Measurements from ENCODE around the gene CCDC88C. TPM values are rescaled to one million over a fixed set of nuclear protein-coding genes. Genes with fewer than 3 reads are reported as not detected.
A peak's percentile ranks its signal among the peaks of the same experiment; 100 is the strongest.

The CCDC88C gene
- total RNA-seq, 2 experiments from 2014 or later, result 137 to 253 TPM

DNA sequence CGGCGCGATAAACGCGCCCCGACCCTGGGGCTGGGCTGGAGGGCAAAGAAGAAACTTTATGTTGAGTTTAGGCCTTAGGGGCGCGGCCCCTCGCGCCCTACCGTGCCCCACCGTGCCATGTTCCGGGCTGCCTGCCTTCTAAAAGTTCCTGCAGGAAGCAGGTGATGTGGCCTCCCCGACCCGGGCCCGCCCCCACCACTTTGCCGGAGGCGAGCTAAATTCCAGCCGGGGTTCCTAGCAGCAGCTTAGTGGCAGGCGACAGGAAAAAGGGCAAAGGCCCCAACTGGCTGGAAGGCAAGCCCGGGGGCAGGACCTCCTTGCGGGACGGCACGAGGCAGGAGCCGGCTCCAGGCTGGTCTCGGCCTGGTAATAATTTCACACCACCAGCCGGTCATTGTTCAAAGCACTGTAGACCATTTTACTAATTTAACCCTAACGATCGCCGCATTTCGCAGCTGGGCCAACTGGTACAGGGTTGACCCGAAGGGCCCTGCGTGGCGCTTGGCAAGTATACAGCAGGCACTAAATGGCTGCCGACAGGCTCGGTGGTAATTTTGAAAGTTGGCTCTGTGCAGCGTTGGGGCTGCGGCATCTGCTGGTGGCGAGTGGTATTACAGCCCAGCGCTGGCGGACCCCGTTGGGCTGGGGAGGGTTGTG lies 895 bp upstream of the CCDC88C start:
- peak overlapping the region; percentile 87 for H3K27ac ChIP-seq (ENCODE audit: low read depth, low read length, poor library complexity, severe bottlenecking)
- H2AFZ ChIP-seq (ENCODE audit: low read length), result peak overlapping the region; percentile 74; the same call in 1 of the 2 replicates
- ChIA-PET CTCF (ENCODE audit: unreplicated experiment) (interaction anchor here (0.6 to 1.3 kb wide), 5 partner anchors 64 to 459 kb away, joined by 3 to 5 read pairs (median 4); no protein-coding TSS in a partner anchor), POLR2A (interaction anchor here (0.5 to 12.4 kb wide), 6 partner anchors 20 to 65 kb away, joined by 3 to 196 read pairs (median 4); no protein-coding TSS in a partner anchor)
- no peak for TF ChIP-seq EZH2phosphoT487 (IDR thresholded peaks at IDR 0.05; ENCODE audit: borderline replicate concordance, low read depth, low read length)
- TF ChIP-seq CTCF (conservative IDR thresholded peaks at IDR 0.05; ENCODE audit: low read length), result peak; percentile 99
- H3K4me2 ChIP-seq (ENCODE audit: low read length), result peak overlapping the region; percentile 69
- DNase-seq (ENCODE audit: low spot score), result peak; percentile 82
- intact Hi-C loops (cut with micrococcal nuclease; ENCODE audit: unreplicated experiment), result loop anchor here (1.0 kb wide), 3 partner anchors 95 to 241 kb away; no protein-coding TSS in a partner anchor
- H3K9me3 ChIP-seq (ENCODE audit: low read length), result no peaks in the 10 kb centered on the region
- H3K36me3 ChIP-seq (ENCODE audit: insufficient read depth, low read length), result peaks cover 34% of the 10 kb centered on the region
- H3K4me3 ChIP-seq (ENCODE audit: low read depth, low read length, poor library complexity, severe bottlenecking), result peak overlapping the region; percentile 89
- H3K4me1 ChIP-seq (ENCODE audit: insufficient read depth, low read length, poor library complexity, severe bottlenecking), result peaks cover 32% of the 10 kb centered on the region
- H3K79me2 ChIP-seq (ENCODE audit: insufficient read depth, low read depth, low read length), result peaks cover 36% of the 10 kb centered on the region
- H4K20me1 ChIP-seq (ENCODE audit: insufficient read depth, low read length), result peaks cover 15% of the 10 kb centered on the region
- H3K9me2 ChIP-seq (ENCODE audit: insufficient read depth, low read length), result no peaks in the 10 kb centered on the region
- BruUV-seq (replicated peaks), result no TSS peak

DNA sequence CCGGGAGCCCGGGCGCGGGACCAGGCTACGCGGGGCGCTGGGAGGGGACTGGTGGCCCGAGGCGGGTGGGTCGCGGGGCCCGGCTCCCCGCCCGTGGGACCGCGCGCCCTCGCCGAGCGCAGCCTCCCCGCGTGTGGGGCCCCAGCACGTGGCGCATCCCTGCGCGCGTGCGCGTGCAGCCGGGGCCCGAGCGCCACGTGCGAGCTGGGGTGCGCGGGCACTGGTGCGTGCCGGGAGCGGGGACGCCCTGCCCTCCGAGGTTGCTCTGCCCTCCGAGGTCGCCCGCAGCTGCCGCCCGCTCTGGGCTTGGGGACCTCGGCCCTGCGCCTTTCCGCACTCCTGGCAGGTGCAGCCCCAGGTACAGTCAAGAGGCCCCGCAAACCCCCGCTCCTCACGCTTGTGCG lies 365 bp upstream of the CCDC88C start:
- peak overlapping the region; percentile 69 for H3K4me2 ChIP-seq (ENCODE audit: low read length)
- no peak for TF ChIP-seq CTCF (conservative IDR thresholded peaks at IDR 0.05; ENCODE audit: low read length)
- no peak for TF ChIP-seq EZH2phosphoT487 (IDR thresholded peaks at IDR 0.05; ENCODE audit: borderline replicate concordance, low read depth, low read length)
- POLR2A ChIA-PET, result interaction anchor here (0.6 to 12.4 kb wide), 8 partner anchors 19 to 112 kb away, joined by 3 to 196 read pairs (median 4); no protein-coding TSS in a partner anchor
- peak overlapping the region; percentile 74; the same call in 1 of the 2 replicates for H2AFZ ChIP-seq (ENCODE audit: low read length)
- peak; percentile 78 for DNase-seq (ENCODE audit: low spot score)
- H4K20me1 ChIP-seq (ENCODE audit: insufficient read depth, low read length), result peaks cover 20% of the 10 kb centered on the region
- no TSS peak for BruUV-seq (replicated peaks)
- H3K9me3 ChIP-seq (ENCODE audit: low read length), result no peaks in the 10 kb centered on the region
- no peaks in the 10 kb centered on the region for H3K9me2 ChIP-seq (ENCODE audit: insufficient read depth, low read length)
- peak overlapping the region; percentile 89 for H3K4me3 ChIP-seq (ENCODE audit: low read depth, low read length, poor library complexity, severe bottlenecking)
- intact Hi-C loops (cut with micrococcal nuclease; ENCODE audit: unreplicated experiment), result loop anchor here (1.0 to 2.0 kb wide), 2 partner anchors 53 to 241 kb away; no protein-coding TSS in a partner anchor
- H3K27ac ChIP-seq (ENCODE audit: low read depth, low read length, poor library complexity, severe bottlenecking), result peak overlapping the region; percentile 87
- H3K79me2 ChIP-seq (ENCODE audit: insufficient read depth, low read depth, low read length), result peaks cover 41% of the 10 kb centered on the region
- CTCF ChIA-PET (ENCODE audit: unreplicated experiment), result interaction anchor here (1.1 to 1.3 kb wide), 3 partner anchors 93 to 240 kb away, joined by 3 to 4 read pairs (median 3); no protein-coding TSS in a partner anchor
- H3K4me1 ChIP-seq (ENCODE audit: insufficient read depth, low read length, poor library complexity, severe bottlenecking), result peaks cover 37% of the 10 kb centered on the region
- peaks cover 39% of the 10 kb centered on the region for H3K36me3 ChIP-seq (ENCODE audit: insufficient read depth, low read length)

Data from OCI-LY7 (cell line).